Measurements from ENCODE around the gene TSPAN4. TPM values are rescaled to one million over a fixed set of nuclear protein-coding genes. Genes with fewer than 3 reads are reported as not detected.

Gene TSPAN4
- total RNA-seq, 6 donors from 2014 or later, result 91.3 to 181 (median 169) TPM

GRCh38 chr11:898540-899190 is 56.0 kb downstream of the TSPAN4 start:
- Histone ChIP-seq H3K27ac (no peak overlapping the region), H3K9me3 (no peaks in the 10 kb centered on the region), H3K27me3 (no peaks in the 10 kb centered on the region), H3K4me1 (no peaks in the 10 kb centered on the region), H3K4me3 (no peak overlapping the region), H3K36me3 (peaks cover 13 to 58% (median 54%) of the 10 kb centered on the region in 4 donors)
- WGBS, 2 donors, result 89% methylated on average over 17 to 21 of the region's 22 CpGs
- DNase-seq (peak in 1 of 2 donors; percentile 66), ATAC-seq (ENCODE audit: low FRiP score in 2 of 2) (peak in 1 of 2 donors; percentile 8)
- TF ChIP-seq POLR2A (IDR thresholded peaks at IDR 0.05) (no peak), POLR2AphosphoS5 (IDR thresholded peaks at IDR 0.05) (no peak), CTCF (IDR thresholded peaks at IDR 0.05) (peak in 2 of 6 experiments; percentile 13 to 20)

- no peak overlapping the region for H3K4me3 ChIP-seq
- H3K36me3 ChIP-seq, result peaks cover 18 to 69% (median 64%) of the 10 kb centered on the region in 4 donors
- TF ChIP-seq CTCF (IDR thresholded peaks at IDR 0.05) (no peak), EP300 (IDR thresholded peaks at IDR 0.05) (no peak), POLR2AphosphoS5 (IDR thresholded peaks at IDR 0.05) (no peak), POLR2A (IDR thresholded peaks at IDR 0.05) (no peak)
- H3K27ac ChIP-seq, result no peak overlapping the region
- H3K4me1 ChIP-seq, result no peaks in the 10 kb centered on the region
- H3K27me3 ChIP-seq, result no peaks in the 10 kb centered on the region
- DNase-seq, result peak in 1 of 2 donors; percentile 49
- no peaks in the 10 kb centered on the region for H3K9me3 ChIP-seq
- no peak for ATAC-seq (ENCODE audit: low FRiP score in 2 of 2)
- 92 to 99% methylated on average over 8 to 10 of the region's 11 CpGs for WGBS, 2 donors
Measured at GRCh38 chr11:899724-900123, 57.1 kb downstream of the TSPAN4 start.

GRCh38 chr11:900545-900944 is 57.9 kb downstream of the TSPAN4 start:
- ATAC-seq (ENCODE audit: low FRiP score in 2 of 2) (no peak), DNase-seq (no peak)
- TF ChIP-seq EP300 (IDR thresholded peaks at IDR 0.05) (no peak), POLR2AphosphoS5 (IDR thresholded peaks at IDR 0.05) (no peak), CTCF (IDR thresholded peaks at IDR 0.05) (no peak), POLR2A (IDR thresholded peaks at IDR 0.05) (no peak)
- Histone ChIP-seq H3K27me3 (no peaks in the 10 kb centered on the region), H3K4me3 (no peak overlapping the region), H3K9me3 (no peaks in the 10 kb centered on the region), H3K4me1 (no peaks in the 10 kb centered on the region), H3K36me3 (peaks cover 18 to 72% (median 65%) of the 10 kb centered on the region in 4 donors), H3K27ac (no peak overlapping the region)
- WGBS, 2 donors, result 90 to 100% methylated on average over 3 of the region's 7 CpGs

- DNase-seq (peak in 1 of 2 donors; percentile 59), ATAC-seq (ENCODE audit: low FRiP score in 2 of 2) (no peak)
- Histone ChIP-seq H3K4me3 (no peak overlapping the region), H3K4me1 (no peaks in the 10 kb centered on the region), H3K27ac (no peak overlapping the region), H3K36me3 (peaks cover 18 to 79% (median 65%) of the 10 kb centered on the region in 4 donors), H3K9me3 (no peaks in the 10 kb centered on the region), H3K27me3 (no peaks in the 10 kb centered on the region)
- TF ChIP-seq CTCF (IDR thresholded peaks at IDR 0.05) (no peak), POLR2A (IDR thresholded peaks at IDR 0.05) (no peak), POLR2AphosphoS5 (IDR thresholded peaks at IDR 0.05) (no peak), EP300 (IDR thresholded peaks at IDR 0.05) (no peak)
- WGBS, 2 donors, result 93 to 94% methylated on average over 12 to 19 of the region's 19 CpGs
Measured at GRCh38 chr11:901452-902061, 58.9 kb downstream of the TSPAN4 start.
